ENCODE data around the gene FUT3.

DNA sequence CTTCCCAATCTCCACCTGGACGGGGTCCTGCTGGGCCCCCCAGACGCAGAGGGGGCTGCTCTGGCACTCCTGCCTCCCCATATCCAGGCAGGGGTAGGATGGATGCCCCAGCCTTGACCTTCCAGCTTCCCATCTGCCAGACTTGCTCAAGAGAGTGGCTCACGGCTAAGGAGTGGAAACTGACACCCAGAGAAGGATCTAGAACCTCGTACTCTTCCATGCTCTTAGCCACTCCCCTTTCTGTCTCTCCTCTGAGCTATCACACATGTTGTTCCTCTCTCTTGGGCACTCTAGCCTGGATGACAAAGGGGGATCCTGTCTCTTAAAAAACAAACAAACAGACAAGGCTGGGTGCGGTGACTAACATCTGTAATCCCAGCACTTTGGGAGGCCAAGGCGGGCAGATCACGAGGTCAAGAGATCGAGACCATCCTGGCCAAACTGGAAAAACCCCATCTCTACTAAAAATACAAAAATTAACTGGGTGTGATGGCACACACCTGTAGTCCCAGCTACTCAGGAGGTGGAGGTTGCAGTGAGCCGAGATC is 31.2 kb upstream of the FUT3 start:
- TF ChIP-seq, protein P1, sequence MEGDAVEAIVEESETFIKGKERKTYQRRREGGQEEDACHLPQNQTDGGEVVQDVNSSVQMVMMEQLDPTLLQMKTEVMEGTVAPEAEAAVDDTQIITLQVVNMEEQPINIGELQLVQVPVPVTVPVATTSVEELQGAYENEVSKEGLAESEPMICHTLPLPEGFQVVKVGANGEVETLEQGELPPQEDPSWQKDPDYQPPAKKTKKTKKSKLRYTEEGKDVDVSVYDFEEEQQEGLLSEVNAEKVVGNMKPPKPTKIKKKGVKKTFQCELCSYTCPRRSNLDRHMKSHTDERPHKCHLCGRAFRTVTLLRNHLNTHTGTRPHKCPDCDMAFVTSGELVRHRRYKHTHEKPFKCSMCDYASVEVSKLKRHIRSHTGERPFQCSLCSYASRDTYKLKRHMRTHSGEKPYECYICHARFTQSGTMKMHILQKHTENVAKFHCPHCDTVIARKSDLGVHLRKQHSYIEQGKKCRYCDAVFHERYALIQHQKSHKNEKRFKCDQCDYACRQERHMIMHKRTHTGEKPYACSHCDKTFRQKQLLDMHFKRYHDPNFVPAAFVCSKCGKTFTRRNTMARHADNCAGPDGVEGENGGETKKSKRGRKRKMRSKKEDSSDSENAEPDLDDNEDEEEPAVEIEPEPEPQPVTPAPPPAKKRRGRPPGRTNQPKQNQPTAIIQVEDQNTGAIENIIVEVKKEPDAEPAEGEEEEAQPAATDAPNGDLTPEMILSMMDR (IDR thresholded peaks at IDR 0.05; ENCODE audit: low read length): no peak
- TF ChIP-seq EZH2 (IDR thresholded peaks at IDR 0.05; ENCODE audit: borderline replicate concordance, low read length): no peak

Measured in OCI-LY1 (cell line).